ENCODE results near the gene PCNP. TPM values are rescaled to one million over a fixed set of nuclear protein-coding genes. Genes with fewer than 3 reads are reported as not detected.
A peak's percentile ranks its signal among the peaks of the same experiment; 100 is the strongest.

The PCNP gene
- total and polyA plus RNA-seq, 2 experiments from 2014 or later = 134 to 185 TPM

DNA sequence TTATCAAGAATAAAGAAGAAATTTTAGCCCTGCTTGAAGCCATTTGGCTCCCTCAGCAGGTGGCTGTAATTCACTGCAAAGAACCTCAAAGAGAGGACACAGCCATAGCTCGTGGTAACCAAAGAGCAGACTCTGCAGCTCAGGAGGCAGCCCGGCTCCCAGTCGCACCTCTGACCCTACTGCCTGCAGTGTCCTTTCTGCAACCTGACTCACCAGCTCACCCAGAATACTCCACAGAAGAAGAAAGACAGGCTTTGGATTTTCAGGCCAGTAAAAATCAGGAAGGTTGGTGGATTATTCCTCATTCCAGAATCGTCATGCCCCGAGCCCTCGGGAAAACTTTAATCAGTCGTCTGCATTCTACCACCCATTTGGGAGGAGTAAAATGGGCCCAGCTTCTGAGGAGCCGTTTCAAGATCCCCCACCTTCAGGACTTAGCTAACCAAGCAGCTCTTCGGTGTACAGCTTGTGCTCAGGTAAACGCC, 64.3 kb downstream of the PCNP start:
- no peaks in the 10 kb centered on the region for H3K79me2 ChIP-seq (replicated peaks; ENCODE audit: insufficient read depth)
- no peaks in the 10 kb centered on the region for H3K36me3 ChIP-seq (ENCODE audit: insufficient read depth)
- H3K27ac Mint-ChIP-seq = no peak overlapping the region
- H3K4me3 ChIP-seq = no peak overlapping the region
- peak overlapping the region; percentile 78 for H2AFZ ChIP-seq
- no peaks in the 10 kb centered on the region; the same call in 2 of the 3 replicates for H3K9me3 Mint-ChIP-seq
- DNase-seq (ENCODE audit: low spot score) (peak; percentile 42), ATAC-seq (peak; percentile 49)
- H4K20me1 ChIP-seq (replicated peaks; ENCODE audit: insufficient read depth) = no peaks in the 10 kb centered on the region
- peaks cover 6% of the 10 kb centered on the region for H3K4me1 ChIP-seq (ENCODE audit: insufficient read depth)
- no peaks in the 10 kb centered on the region for H3F3A ChIP-seq (replicated peaks; ENCODE audit: low read depth)
- no peak overlapping the region for H3K27ac ChIP-seq (ENCODE audit: low read depth)
- H3K27me3 Mint-ChIP-seq (ENCODE audit: insufficient read depth, low read depth, poor library complexity) = peaks cover 5% of the 10 kb centered on the region
- H3K9me2 ChIP-seq (ENCODE audit: insufficient read depth) = no peaks in the 10 kb centered on the region
- TF ChIP-seq ZNF331 (CRISPR knock-in tag; IDR thresholded peaks at IDR 0.05; ENCODE audit: low read depth) = no peak
- TF ChIP-seq, protein P1, sequence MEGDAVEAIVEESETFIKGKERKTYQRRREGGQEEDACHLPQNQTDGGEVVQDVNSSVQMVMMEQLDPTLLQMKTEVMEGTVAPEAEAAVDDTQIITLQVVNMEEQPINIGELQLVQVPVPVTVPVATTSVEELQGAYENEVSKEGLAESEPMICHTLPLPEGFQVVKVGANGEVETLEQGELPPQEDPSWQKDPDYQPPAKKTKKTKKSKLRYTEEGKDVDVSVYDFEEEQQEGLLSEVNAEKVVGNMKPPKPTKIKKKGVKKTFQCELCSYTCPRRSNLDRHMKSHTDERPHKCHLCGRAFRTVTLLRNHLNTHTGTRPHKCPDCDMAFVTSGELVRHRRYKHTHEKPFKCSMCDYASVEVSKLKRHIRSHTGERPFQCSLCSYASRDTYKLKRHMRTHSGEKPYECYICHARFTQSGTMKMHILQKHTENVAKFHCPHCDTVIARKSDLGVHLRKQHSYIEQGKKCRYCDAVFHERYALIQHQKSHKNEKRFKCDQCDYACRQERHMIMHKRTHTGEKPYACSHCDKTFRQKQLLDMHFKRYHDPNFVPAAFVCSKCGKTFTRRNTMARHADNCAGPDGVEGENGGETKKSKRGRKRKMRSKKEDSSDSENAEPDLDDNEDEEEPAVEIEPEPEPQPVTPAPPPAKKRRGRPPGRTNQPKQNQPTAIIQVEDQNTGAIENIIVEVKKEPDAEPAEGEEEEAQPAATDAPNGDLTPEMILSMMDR (conservative IDR thresholded peaks at IDR 0.05; ENCODE audit: low read depth in 2 of 2) = peak; percentile 26 to 49
- TF ChIP-seq POLR2AphosphoS5 (IDR thresholded peaks at IDR 0.05; ENCODE audit: low read depth) = no peak
- peaks cover 17% of the 10 kb centered on the region for H3K4me1 Mint-ChIP-seq
- no peaks in the 10 kb centered on the region for H3K27me3 ChIP-seq (ENCODE audit: insufficient read depth)
- no peaks in the 10 kb centered on the region; the same call in 2 of the 3 replicates for H3K36me3 Mint-ChIP-seq (ENCODE audit: low read depth)
- H3K4me2 ChIP-seq = no peak overlapping the region
- H3K4me3 Mint-ChIP-seq = no peak overlapping the region

DNA sequence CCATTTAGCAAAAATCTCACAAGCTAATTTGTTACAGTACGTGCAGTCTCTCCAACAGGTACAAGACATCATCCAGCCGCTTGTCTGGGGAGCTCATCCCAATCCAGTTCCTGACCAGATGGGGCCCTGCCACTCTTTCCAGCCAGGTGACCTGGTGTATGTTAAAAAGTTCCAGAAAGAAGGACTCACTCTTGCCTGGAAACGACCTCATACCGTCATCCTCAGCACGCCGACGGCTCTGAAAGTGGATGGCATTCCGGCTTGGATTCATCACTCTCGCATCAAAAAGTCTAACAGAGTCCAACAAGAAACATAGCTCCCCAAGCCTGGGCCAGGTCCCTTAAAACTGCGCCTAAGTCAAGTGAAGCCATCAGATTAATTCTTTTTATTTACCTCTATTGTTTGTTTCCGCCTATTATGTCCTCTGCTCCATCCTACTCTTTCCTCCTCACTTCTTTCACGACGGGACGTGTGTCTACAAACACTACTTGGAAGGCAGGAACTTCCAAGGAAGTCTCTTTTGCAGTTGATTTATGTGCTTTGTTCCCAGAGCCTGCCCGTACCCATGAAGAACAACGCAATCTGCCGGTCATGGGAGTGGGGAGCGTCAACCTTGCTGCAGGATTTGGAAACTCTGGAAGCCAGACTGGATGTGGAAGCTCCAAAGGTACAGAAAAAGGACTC, 65.4 kb downstream of the PCNP start:
- Mint-ChIP-seq H3K4me1 (peaks cover 28% of the 10 kb centered on the region), H3K27me3 (ENCODE audit: insufficient read depth, low read depth, poor library complexity) (peaks cover 5% of the 10 kb centered on the region), H3K4me3 (no peak overlapping the region), H3K9me3 (no peaks in the 10 kb centered on the region), H3K27ac (no peak overlapping the region), H3K36me3 (ENCODE audit: low read depth) (no peaks in the 10 kb centered on the region; the same call in 2 of the 3 replicates)
- no peaks in the 10 kb centered on the region for H3F3A ChIP-seq (replicated peaks; ENCODE audit: low read depth)
- H2AFZ ChIP-seq = no peak overlapping the region
- no peak overlapping the region for H3K27ac ChIP-seq (ENCODE audit: low read depth)
- no peaks in the 10 kb centered on the region for H4K20me1 ChIP-seq (replicated peaks; ENCODE audit: insufficient read depth)
- no peak overlapping the region for H3K4me3 ChIP-seq
- no peaks in the 10 kb centered on the region for H3K36me3 ChIP-seq (ENCODE audit: insufficient read depth)
- H3K79me2 ChIP-seq (replicated peaks; ENCODE audit: insufficient read depth) = no peaks in the 10 kb centered on the region
- ATAC-seq = no peak
- no peaks in the 10 kb centered on the region for H3K27me3 ChIP-seq (ENCODE audit: insufficient read depth)
- H3K4me2 ChIP-seq = no peak overlapping the region
- no peaks in the 10 kb centered on the region for H3K9me2 ChIP-seq (ENCODE audit: insufficient read depth)
- DNase-seq (ENCODE audit: low spot score) = no peak
- peaks cover 16% of the 10 kb centered on the region for H3K4me1 ChIP-seq (ENCODE audit: insufficient read depth)
- TF ChIP-seq, protein P2, sequence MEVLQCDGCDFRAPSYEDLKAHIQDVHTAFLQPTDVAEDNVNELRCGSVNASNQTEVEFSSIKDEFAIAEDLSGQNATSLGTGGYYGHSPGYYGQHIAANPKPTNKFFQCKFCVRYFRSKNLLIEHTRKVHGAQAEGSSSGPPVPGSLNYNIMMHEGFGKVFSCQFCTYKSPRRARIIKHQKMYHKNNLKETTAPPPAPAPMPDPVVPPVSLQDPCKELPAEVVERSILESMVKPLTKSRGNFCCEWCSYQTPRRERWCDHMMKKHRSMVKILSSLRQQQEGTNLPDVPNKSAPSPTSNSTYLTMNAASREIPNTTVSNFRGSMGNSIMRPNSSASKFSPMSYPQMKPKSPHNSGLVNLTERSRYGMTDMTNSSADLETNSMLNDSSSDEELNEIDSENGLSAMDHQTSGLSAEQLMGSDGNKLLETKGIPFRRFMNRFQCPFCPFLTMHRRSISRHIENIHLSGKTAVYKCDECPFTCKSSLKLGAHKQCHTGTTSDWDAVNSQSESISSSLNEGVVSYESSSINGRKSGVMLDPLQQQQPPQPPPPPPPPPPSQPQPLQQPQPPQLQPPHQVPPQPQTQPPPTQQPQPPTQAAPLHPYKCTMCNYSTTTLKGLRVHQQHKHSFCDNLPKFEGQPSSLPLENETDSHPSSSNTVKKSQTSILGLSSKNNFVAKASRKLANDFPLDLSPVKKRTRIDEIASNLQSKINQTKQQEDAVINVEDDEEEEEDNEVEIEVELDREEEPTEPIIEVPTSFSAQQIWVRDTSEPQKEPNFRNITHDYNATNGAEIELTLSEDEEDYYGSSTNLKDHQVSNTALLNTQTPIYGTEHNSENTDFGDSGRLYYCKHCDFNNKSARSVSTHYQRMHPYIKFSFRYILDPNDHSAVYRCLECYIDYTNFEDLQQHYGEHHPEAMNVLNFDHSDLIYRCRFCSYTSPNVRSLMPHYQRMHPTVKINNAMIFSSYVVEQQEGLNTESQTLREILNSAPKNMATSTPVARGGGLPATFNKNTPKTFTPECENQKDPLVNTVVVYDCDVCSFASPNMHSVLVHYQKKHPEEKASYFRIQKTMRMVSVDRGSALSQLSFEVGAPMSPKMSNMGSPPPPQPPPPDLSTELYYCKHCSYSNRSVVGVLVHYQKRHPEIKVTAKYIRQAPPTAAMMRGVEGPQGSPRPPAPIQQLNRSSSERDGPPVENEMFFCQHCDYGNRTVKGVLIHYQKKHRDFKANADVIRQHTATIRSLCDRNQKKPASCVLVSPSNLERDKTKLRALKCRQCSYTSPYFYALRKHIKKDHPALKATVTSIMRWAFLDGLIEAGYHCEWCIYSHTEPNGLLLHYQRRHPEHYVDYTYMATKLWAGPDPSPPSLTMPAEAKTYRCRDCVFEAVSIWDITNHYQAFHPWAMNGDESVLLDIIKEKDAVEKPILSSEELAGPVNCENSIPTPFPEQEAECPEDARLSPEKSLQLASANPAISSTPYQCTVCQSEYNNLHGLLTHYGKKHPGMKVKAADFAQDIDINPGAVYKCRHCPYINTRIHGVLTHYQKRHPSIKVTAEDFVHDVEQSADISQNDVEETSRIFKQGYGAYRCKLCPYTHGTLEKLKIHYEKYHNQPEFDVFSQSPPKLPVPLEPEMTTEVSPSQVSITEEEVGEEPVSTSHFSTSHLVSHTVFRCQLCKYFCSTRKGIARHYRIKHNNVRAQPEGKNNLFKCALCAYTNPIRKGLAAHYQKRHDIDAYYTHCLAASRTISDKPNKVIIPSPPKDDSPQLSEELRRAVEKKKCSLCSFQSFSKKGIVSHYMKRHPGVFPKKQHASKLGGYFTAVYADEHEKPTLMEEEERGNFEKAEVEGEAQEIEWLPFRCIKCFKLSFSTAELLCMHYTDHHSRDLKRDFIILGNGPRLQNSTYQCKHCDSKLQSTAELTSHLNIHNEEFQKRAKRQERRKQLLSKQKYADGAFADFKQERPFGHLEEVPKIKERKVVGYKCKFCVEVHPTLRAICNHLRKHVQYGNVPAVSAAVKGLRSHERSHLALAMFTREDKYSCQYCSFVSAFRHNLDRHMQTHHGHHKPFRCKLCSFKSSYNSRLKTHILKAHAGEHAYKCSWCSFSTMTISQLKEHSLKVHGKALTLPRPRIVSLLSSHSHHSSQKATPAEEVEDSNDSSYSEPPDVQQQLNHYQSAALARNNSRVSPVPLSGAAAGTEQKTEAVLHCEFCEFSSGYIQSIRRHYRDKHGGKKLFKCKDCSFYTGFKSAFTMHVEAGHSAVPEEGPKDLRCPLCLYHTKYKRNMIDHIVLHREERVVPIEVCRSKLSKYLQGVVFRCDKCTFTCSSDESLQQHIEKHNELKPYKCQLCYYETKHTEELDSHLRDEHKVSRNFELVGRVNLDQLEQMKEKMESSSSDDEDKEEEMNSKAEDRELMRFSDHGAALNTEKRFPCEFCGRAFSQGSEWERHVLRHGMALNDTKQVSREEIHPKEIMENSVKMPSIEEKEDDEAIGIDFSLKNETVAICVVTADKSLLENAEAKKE (CRISPR knock-in tag; IDR thresholded peaks at IDR 0.05) = no peak
- no peak for TF ChIP-seq EZH2 (IDR thresholded peaks at IDR 0.05; ENCODE audit: low read depth, unreplicated experiment)
- TF ChIP-seq, protein P3, sequence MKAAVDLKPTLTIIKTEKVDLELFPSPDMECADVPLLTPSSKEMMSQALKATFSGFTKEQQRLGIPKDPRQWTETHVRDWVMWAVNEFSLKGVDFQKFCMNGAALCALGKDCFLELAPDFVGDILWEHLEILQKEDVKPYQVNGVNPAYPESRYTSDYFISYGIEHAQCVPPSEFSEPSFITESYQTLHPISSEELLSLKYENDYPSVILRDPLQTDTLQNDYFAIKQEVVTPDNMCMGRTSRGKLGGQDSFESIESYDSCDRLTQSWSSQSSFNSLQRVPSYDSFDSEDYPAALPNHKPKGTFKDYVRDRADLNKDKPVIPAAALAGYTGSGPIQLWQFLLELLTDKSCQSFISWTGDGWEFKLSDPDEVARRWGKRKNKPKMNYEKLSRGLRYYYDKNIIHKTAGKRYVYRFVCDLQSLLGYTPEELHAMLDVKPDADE (IDR thresholded peaks at IDR 0.05) = no peak
- no peak for TF ChIP-seq CREB1 (CRISPR knock-in tag; IDR thresholded peaks at IDR 0.05; ENCODE audit: low read depth)
- TF ChIP-seq POLR2AphosphoS5 (IDR thresholded peaks at IDR 0.05; ENCODE audit: low read depth) = no peak
